H9 (cell line): Measurements from ENCODE around the gene SLC35F6. TPM values are rescaled to one million over a fixed set of nuclear protein-coding genes. Genes with fewer than 3 reads are reported as not detected.

Experiments used
- DNase-seq: peaks from one replicate; pipeline ENCODE4 v3.0.0-alpha.2; 2017
- H2AFZ ChIP-seq: one replicate; pipeline ENCODE4 v1.6.1; 2013; ENCODE audit warnings: mild to moderate bottlenecking, low read length, control low read depth, moderate library complexity
- H2AK5ac ChIP-seq: 2 replicates; pipeline ENCODE4 v1.6.1; 2013; ENCODE audit warnings: low read length, control low read depth, mixed read lengths; ENCODE audit not compliant: insufficient read length
- H2BK120ac ChIP-seq: one replicate; pipeline ENCODE4 v1.6.1; 2013; ENCODE audit warnings: low read depth, mild to moderate bottlenecking, low read length, control low read depth, inconsistent platforms; ENCODE audit not compliant: poor library complexity, severe bottlenecking
- H2BK12ac ChIP-seq: 2 replicates; pipeline ENCODE4 v1.6.1; 2013; ENCODE audit warnings: low read length, control low read depth, mixed read lengths, low read depth; ENCODE audit not compliant: insufficient read length
- H2BK15ac ChIP-seq: 2 replicates; pipeline ENCODE4 v1.6.1; 2013; ENCODE audit warnings: low read depth, low read length, control low read depth
- H2BK20ac ChIP-seq: one replicate; pipeline ENCODE4 v1.6.1; 2013; ENCODE audit warnings: low read depth, mild to moderate bottlenecking, low read length, control low read depth, inconsistent platforms; ENCODE audit not compliant: poor library complexity, severe bottlenecking
- H2BK5ac ChIP-seq: 2 replicates; pipeline ENCODE4 v1.6.1; 2013; ENCODE audit warnings: low read length, control low read depth, mixed read lengths; ENCODE audit not compliant: insufficient read length
- H3K14ac ChIP-seq: 2 replicates; pipeline ENCODE4 v1.6.1; 2013; ENCODE audit warnings: low read length, control low read depth; ENCODE audit not compliant: insufficient read depth
- H3K18ac ChIP-seq: 2 replicates; pipeline ENCODE4 v1.6.1; 2013; ENCODE audit warnings: low read depth, mild to moderate bottlenecking, mixed read lengths, low read length, control low read depth; ENCODE audit not compliant: insufficient read length
- H3K23ac ChIP-seq: 2 replicates; pipeline ENCODE4 v1.6.1; 2013; ENCODE audit warnings: low read length, control low read depth, mixed read lengths, low read depth; ENCODE audit not compliant: insufficient read length
- H3K23me2 ChIP-seq: 2 replicates; pipeline ENCODE4 v1.6.1; 2013; ENCODE audit warnings: low read depth, mild to moderate bottlenecking, mixed read lengths, low read length, control low read depth; ENCODE audit not compliant: insufficient read length, poor library complexity, severe bottlenecking
- H3K27ac ChIP-seq: 2 replicates; pipeline ENCODE4 v1.5.1; 2013; ENCODE audit warnings: low read length, control low read depth, mixed read lengths, low read depth; ENCODE audit not compliant: insufficient read length
- H3K27me3 ChIP-seq: 2 replicates; pipeline ENCODE4 v1.6.1; 2013; ENCODE audit warnings: low read length, control low read depth, inconsistent platforms; ENCODE audit not compliant: insufficient read depth
- H3K4ac ChIP-seq: 2 replicates; pipeline ENCODE4 v1.6.1; 2013; ENCODE audit warnings: low read depth, mild to moderate bottlenecking, control low read depth, inconsistent platforms, low read length, moderate library complexity
- H3K4me1 ChIP-seq: 2 replicates; pipeline ENCODE4 v1.6.1; 2013; ENCODE audit warnings: low read length, control low read depth, inconsistent platforms; ENCODE audit not compliant: insufficient read depth
- H3K4me2 ChIP-seq: 2 replicates; pipeline ENCODE4 v1.6.1; 2013; ENCODE audit warnings: low read length, control low read depth, mixed read lengths; ENCODE audit not compliant: insufficient read length, insufficient read depth
- H3K56ac ChIP-seq: 2 replicates; pipeline ENCODE4 v1.6.1; 2013; ENCODE audit warnings: low read depth, mild to moderate bottlenecking, mixed read lengths, low read length, control low read depth; ENCODE audit not compliant: insufficient read length
- H3K79me1 ChIP-seq: 2 replicates; pipeline ENCODE4 v1.6.1; 2013; ENCODE audit warnings: low read depth, mild to moderate bottlenecking, moderate library complexity, low read length, control low read depth, inconsistent platforms; ENCODE audit not compliant: insufficient read depth, poor library complexity, severe bottlenecking
- H3K79me2 ChIP-seq: 2 replicates; pipeline ENCODE4 v1.6.1; 2013; ENCODE audit warnings: low read length, control low read depth, inconsistent platforms; ENCODE audit not compliant: insufficient read depth
- H3K9ac ChIP-seq: 2 replicates; pipeline ENCODE4 v1.6.1; 2013; ENCODE audit warnings: low read length, control low read depth, mixed read lengths; ENCODE audit not compliant: insufficient read length; ENCODE audit errors: extremely low read depth
- H3K9me3 ChIP-seq: one replicate; pipeline ENCODE4 v1.6.1; 2013; ENCODE audit warnings: low read depth, low read length, inconsistent platforms; ENCODE audit not compliant: control insufficient read depth
- H3T11ph ChIP-seq: one replicate; pipeline ENCODE4 v1.6.1; 2013; ENCODE audit warnings: mild to moderate bottlenecking, low read length, control low read depth, inconsistent platforms
- H4K20me1 ChIP-seq: one replicate; pipeline ENCODE4 v1.6.1; 2013; ENCODE audit not compliant: control insufficient read depth, insufficient read length, insufficient read depth
- H4K5ac ChIP-seq: 2 replicates; pipeline ENCODE4 v1.6.1; 2013; ENCODE audit warnings: low read depth, mild to moderate bottlenecking, mixed read lengths, low read length, control low read depth; ENCODE audit not compliant: insufficient read length
- H4K8ac ChIP-seq: replicated peaks from 2 replicates; pipeline ENCODE4 v1.6.1; 2013; ENCODE audit warnings: low read length, control low read depth, mixed read lengths, low read depth; ENCODE audit not compliant: insufficient read length
- H4K91ac ChIP-seq: 2 replicates; pipeline ENCODE4 v1.6.1; 2013; ENCODE audit warnings: low read depth, mild to moderate bottlenecking, moderate library complexity, mixed read lengths, low read length, control low read depth; ENCODE audit not compliant: insufficient read length
- H3K27ac Mint-ChIP-seq, 3 experiments: 2 replicates in 2 of 3; 3 replicates in 1 of 3; pipeline ENCODE4 v1.8.0; 2020 to 2021; ENCODE audit warnings: mixed read lengths in 3 of 3, mild to moderate bottlenecking in 1 of 3, moderate library complexity in 1 of 3
- H3K27me3 Mint-ChIP-seq: 2 replicates; pipeline ENCODE4 v1.8.0; 2021; ENCODE audit warnings: low read depth, mild to moderate bottlenecking, moderate library complexity, mixed read lengths
- H3K36me3 Mint-ChIP-seq, 3 experiments: 2 replicates in 2 of 3; 3 replicates in 1 of 3; pipeline ENCODE4 v1.8.0; 2020 to 2021; ENCODE audit warnings: low read depth in 3 of 3, mixed read lengths in 3 of 3; ENCODE audit not compliant: insufficient read depth in 1 of 3
- H3K4me1 Mint-ChIP-seq, 2 experiments: 2 replicates each; pipeline ENCODE4 v1.8.0; 2020; ENCODE audit warnings: mixed read lengths in 2 of 2
- H3K4me3 Mint-ChIP-seq, 2 experiments: 2 replicates in 1 of 2; 3 replicates in 1 of 2; pipeline ENCODE4 v1.8.0; 2020 to 2021; ENCODE audit warnings: mild to moderate bottlenecking in 2 of 2, mixed read lengths in 2 of 2, moderate library complexity in 1 of 2
- H3K9me3 Mint-ChIP-seq, 2 experiments: 2 replicates in 1 of 2; 3 replicates in 1 of 2; pipeline ENCODE4 v1.8.0; 2020; ENCODE audit warnings: mild to moderate bottlenecking in 2 of 2, mixed read lengths in 2 of 2, moderate library complexity in 1 of 2
- WGBS: extraction: QIAGEN DNeasy Blood & Tissue Kit; methylation state at CpG from one replicate; pipeline ENCODE4 v1.1.7; 2013; ENCODE audit warnings: missing lambda C conversion rate, low lambda C conversion rate, mixed read lengths; ENCODE audit not compliant: insufficient read length; ENCODE audit errors: extremely low coverage; 5-methylcytosine and 5-hydroxymethylcytosine counted together
- total RNA-seq: library from RNA; stranded (reverse); gene quantifications from 2 replicates; pipeline ENCODE4 v1.2.1, GENCODE V29; 2021
- TF ChIP-seq, protein P1 (sequence below): fragments of 200-600 bp; sonication (generic); conservative IDR thresholded peaks from 3 replicates; pipeline ENCODE4 v1.8.0; 2021; ENCODE audit warnings: antibody characterized with exemption, mild to moderate bottlenecking

Gene SLC35F6
- total RNA-seq, 1 experiment from 2014 or later = 15.7 TPM

DNA sequence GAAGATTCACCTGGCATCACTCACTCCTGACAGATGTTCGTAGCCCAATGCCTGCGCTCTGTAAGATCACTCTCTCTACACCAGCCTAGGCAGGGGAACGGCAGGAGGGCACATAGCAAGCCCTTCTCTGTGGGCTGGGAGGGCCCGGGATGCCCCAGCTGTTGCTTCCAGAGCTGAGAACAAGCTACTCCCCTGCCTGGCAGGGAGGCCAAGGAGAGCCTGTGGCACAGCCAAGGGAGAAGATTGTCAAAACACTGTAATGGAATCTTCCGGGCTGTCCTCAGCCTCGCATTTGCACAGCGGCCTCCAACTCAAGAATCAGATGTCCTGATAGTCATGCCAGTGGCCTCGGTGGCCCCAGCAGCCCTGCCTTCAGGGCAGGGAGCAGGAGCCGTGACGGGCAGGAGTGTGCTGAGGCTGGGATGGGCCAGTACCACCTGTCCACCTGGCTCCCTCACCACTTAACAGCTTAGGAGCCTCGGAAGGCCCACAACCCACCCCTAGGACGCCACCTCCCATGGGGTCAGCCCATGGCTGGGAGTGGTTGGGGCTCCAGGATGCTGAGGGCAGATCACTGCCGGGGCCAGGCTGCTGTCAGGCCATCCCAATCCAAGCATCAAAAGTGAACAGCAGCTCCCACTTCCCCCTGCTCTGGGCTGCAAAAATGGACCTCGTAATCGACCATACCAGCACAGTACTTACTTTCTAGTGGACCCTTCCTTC is 21.9 kb upstream of the SLC35F6 start:
- H2BK12ac ChIP-seq = no peak overlapping the region
- no peak overlapping the region for H4K5ac ChIP-seq
- no peak overlapping the region for H3K23ac ChIP-seq
- no peaks in the 10 kb centered on the region for H3K27me3 ChIP-seq
- H3K4me2 ChIP-seq = no peak overlapping the region
- H3K27ac ChIP-seq = no peak overlapping the region
- H3K23me2 ChIP-seq = no peaks in the 10 kb centered on the region
- H3K4me1 ChIP-seq = no peaks in the 10 kb centered on the region
- no CpG with 5 or more reads among the region's 15 CpGs for WGBS
- Mint-ChIP-seq H3K9me3 (no peaks in the 10 kb centered on the region), H3K4me3 (no peak overlapping the region), H3K27ac (no peak overlapping the region), H3K27me3 (peaks cover 24% of the 10 kb centered on the region), H3K4me1 (0 out of 4 replicates have a peak, but pooled peaks cover 0 to 2% of the 10 kb centered on the region in 2 experiments), H3K36me3 (no peaks in the 10 kb centered on the region)
- no peak overlapping the region for H2BK5ac ChIP-seq
- DNase-seq = no peak
- no peak overlapping the region for H3T11ph ChIP-seq
- H2BK20ac ChIP-seq = no peak overlapping the region
- H4K20me1 ChIP-seq = no peaks in the 10 kb centered on the region
- no peak overlapping the region for H2AK5ac ChIP-seq
- no peak overlapping the region for H3K18ac ChIP-seq
- no peak overlapping the region for H4K91ac ChIP-seq
- H2BK120ac ChIP-seq = no peak overlapping the region
- no peak overlapping the region for H2AFZ ChIP-seq
- no peaks in the 10 kb centered on the region for H3K79me1 ChIP-seq
- no peak overlapping the region for H2BK15ac ChIP-seq
- no peak overlapping the region for H3K4ac ChIP-seq
- H3K79me2 ChIP-seq = no peaks in the 10 kb centered on the region
- no peak overlapping the region for H4K8ac ChIP-seq
- no peaks in the 10 kb centered on the region for H3K9me3 ChIP-seq
- no peak overlapping the region for H3K56ac ChIP-seq
- TF ChIP-seq, protein P1, sequence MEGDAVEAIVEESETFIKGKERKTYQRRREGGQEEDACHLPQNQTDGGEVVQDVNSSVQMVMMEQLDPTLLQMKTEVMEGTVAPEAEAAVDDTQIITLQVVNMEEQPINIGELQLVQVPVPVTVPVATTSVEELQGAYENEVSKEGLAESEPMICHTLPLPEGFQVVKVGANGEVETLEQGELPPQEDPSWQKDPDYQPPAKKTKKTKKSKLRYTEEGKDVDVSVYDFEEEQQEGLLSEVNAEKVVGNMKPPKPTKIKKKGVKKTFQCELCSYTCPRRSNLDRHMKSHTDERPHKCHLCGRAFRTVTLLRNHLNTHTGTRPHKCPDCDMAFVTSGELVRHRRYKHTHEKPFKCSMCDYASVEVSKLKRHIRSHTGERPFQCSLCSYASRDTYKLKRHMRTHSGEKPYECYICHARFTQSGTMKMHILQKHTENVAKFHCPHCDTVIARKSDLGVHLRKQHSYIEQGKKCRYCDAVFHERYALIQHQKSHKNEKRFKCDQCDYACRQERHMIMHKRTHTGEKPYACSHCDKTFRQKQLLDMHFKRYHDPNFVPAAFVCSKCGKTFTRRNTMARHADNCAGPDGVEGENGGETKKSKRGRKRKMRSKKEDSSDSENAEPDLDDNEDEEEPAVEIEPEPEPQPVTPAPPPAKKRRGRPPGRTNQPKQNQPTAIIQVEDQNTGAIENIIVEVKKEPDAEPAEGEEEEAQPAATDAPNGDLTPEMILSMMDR = no peak
- no peak overlapping the region for H3K14ac ChIP-seq
- no peak overlapping the region for H3K9ac ChIP-seq
